Stimulated activated CD8-positive, alpha-beta memory T cell treated with anti-CD3 and anti-CD28 coated beads, Interleukin-12 subunit alpha, Interleukin-12 subunit beta, amount 100 ng/mL, for 24 hours (primary cell): ENCODE data around the gene CGNL1.

Experiments used
- DNase-seq: peaks from one replicate; pipeline ENCODE4 v3.0.0-alpha.2; 2020; ENCODE audit errors: extremely low read depth

The CGNL1 gene

GRCh38 chr15:57597431-57597830 is 221.1 kb downstream of the CGNL1 start:
- no peak for DNase-seq

- DNase-seq = no peak
Observed at GRCh38 chr15:57598346-57598745, 222.0 kb downstream of the CGNL1 start.

- DNase-seq = no peak
Observed at GRCh38 chr15:57599296-57599810, 223.0 kb downstream of the CGNL1 start.

GRCh38 chr15:57600197-57600596 is 223.9 kb downstream of the CGNL1 start:
- DNase-seq = no peak
